Right atrium auricular region (tissue), 2 donors: ENCODE measurements around the gene PAMR1. TPM values are rescaled to one million over a fixed set of nuclear protein-coding genes. Genes with fewer than 3 reads are reported as not detected.
"Not testable (repeated sequence)": the region's sequence is repeated elsewhere in the genome, so short reads cannot be mapped to it uniquely, and the experiment has no call there.

ENCODE experiments used
- DNase-seq: peaks from one replicate; pipeline ENCODE4 v3.0.0-alpha.2; 2019; ENCODE audit warnings: low spot score
- H3K27ac ChIP-seq, 2 donors: fragments of 200-600 bp; sonication (generic); 1 replicate in 1 of 2; 2 replicates in 1 of 2; pipeline ENCODE4 v1.5.1; 2016 to 2019
- H3K27me3 ChIP-seq, 2 donors: fragments of 200-600 bp; sonication (generic); one replicate each; pipeline versions ENCODE4 v1.5.1 to v1.6.0; 2017 to 2019
- H3K36me3 ChIP-seq: fragments of 200-600 bp; sonication (generic); one replicate; pipeline ENCODE4 v1.5.1; 2016
- H3K4me1 ChIP-seq, 2 donors: fragments of 200-600 bp; sonication (generic); one replicate each; pipeline versions ENCODE4 v1.5.1 to v1.6.0; 2017 to 2019
- H3K4me3 ChIP-seq, 2 donors: fragments of 200-600 bp; sonication (generic); 1 replicate in 1 of 2; 2 replicates in 1 of 2; pipeline ENCODE4 v1.5.1; 2017 to 2019; ENCODE audit warnings: mild to moderate bottlenecking in 1 of 2, moderate library complexity in 1 of 2
- H3K9me3 ChIP-seq, 2 donors: fragments of 200-600 bp; sonication (generic); one replicate each; pipeline ENCODE4 v1.5.1; 2019
- total RNA-seq, 2 donors: library from RNA; depleted of rRNA; stranded (reverse); fragments of >200 nt; gene quantifications; one replicate each; pipeline ENCODE4 v1.1.0, GENCODE V29; 2016
- TF ChIP-seq, protein P1 (sequence below), 2 donors: fragments of 200-600 bp; sonication (generic); IDR thresholded peaks; one replicate each; pipeline ENCODE4 v1.5.1; 2019; ENCODE audit warnings: antibody characterized with exemption in 2 of 2

The PAMR1 gene
- total RNA-seq, 2 donors from 2014 or later = 8.6 to 15.3 TPM

DNA sequence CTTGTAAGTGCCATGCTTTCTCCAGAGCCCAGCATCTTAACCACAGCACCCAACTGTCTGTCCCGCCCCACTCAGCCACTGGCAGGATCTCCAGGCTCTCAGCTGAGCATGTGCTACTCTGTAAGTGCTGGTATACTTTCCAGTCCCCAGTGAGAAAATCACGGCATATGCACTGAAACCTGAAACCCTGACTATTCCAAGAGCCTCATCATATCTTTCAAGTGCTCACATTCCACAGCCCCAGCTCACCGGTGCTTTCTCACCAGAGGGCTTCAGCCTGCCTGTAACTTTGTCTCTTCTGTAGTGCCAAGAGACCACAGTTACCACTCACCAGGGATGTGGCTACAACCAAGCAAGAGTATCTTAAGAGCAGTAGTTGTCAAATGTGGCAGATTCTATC, 24.4 kb upstream of the PAMR1 start:
- H3K27me3 ChIP-seq = no peaks in the 10 kb centered on the region
- H3K4me3 ChIP-seq = no peak overlapping the region
- H3K4me1 ChIP-seq = peaks cover 0 to 6% of the 10 kb centered on the region in 2 donors
- no peaks in the 10 kb centered on the region for H3K9me3 ChIP-seq
- DNase-seq = no peak
- H3K27ac ChIP-seq = no peak overlapping the region
- TF ChIP-seq, protein P1, sequence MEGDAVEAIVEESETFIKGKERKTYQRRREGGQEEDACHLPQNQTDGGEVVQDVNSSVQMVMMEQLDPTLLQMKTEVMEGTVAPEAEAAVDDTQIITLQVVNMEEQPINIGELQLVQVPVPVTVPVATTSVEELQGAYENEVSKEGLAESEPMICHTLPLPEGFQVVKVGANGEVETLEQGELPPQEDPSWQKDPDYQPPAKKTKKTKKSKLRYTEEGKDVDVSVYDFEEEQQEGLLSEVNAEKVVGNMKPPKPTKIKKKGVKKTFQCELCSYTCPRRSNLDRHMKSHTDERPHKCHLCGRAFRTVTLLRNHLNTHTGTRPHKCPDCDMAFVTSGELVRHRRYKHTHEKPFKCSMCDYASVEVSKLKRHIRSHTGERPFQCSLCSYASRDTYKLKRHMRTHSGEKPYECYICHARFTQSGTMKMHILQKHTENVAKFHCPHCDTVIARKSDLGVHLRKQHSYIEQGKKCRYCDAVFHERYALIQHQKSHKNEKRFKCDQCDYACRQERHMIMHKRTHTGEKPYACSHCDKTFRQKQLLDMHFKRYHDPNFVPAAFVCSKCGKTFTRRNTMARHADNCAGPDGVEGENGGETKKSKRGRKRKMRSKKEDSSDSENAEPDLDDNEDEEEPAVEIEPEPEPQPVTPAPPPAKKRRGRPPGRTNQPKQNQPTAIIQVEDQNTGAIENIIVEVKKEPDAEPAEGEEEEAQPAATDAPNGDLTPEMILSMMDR (IDR thresholded peaks at IDR 0.05) = no peak
- H3K36me3 ChIP-seq = no peaks in the 10 kb centered on the region

DNA sequence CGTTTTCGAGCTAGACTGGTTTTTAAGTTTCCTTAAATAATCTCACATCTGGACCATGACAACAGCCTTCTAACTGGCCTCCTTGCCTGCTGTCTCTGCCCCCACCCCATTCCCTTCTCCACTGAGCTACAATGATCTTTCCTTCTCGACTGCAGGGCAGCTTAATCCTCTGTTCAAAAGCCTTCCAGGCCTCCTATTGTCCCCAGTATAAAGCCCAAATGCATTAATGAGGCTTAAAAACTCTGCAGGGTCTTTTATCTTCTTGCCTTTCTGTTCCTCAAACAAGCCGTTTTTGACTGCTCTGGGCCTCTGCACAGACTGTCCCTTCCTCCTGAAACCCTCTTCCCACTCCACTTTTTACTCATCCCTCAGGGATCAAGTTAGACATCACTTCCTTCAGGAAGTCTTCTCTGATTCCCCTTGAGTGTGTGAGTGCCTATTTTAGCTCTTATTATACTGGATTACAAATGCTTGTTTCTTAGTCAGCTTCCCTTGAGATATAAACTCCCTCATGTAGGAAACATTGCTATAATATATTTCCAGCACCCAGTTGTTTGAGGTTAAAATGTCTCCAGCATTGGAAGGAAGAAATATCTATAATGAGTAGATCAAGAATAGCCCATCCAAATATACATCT, 23.6 kb upstream of the PAMR1 start:
- H3K4me3 ChIP-seq = no peak overlapping the region
- no peak overlapping the region for H3K27ac ChIP-seq
- no peak for DNase-seq
- no peaks in the 10 kb centered on the region for H3K36me3 ChIP-seq
- TF ChIP-seq, protein P1 (IDR thresholded peaks at IDR 0.05) = no peak
- no peaks in the 10 kb centered on the region for H3K9me3 ChIP-seq
- H3K27me3 ChIP-seq = no peaks in the 10 kb centered on the region
- peaks cover 0 to 6% of the 10 kb centered on the region in 2 donors for H3K4me1 ChIP-seq

DNA sequence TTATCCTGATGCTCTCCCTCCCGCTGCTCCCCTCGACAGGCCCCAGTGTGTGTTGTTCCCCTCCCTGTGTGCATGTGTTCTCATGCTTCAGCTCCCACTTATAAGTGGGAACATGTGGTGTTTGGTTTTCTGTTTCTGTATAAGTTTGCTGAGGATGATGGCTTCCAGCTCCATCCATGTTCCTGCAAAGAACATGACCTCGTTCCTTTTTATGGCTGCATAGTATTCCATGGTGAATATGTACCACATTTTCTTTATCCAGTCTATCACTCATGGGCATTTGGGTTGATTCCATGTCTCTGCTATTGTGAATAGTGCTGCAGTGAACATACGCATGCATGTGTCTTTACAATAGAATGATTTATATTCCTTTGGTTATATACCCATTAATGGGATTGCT, 22.6 kb upstream of the PAMR1 start:
- not testable (repeated sequence) for DNase-seq, H3K9me3 ChIP-seq, H3K27me3 ChIP-seq, H3K4me3 ChIP-seq, H3K27ac ChIP-seq, H3K36me3 ChIP-seq, H3K4me1 ChIP-seq

DNA sequence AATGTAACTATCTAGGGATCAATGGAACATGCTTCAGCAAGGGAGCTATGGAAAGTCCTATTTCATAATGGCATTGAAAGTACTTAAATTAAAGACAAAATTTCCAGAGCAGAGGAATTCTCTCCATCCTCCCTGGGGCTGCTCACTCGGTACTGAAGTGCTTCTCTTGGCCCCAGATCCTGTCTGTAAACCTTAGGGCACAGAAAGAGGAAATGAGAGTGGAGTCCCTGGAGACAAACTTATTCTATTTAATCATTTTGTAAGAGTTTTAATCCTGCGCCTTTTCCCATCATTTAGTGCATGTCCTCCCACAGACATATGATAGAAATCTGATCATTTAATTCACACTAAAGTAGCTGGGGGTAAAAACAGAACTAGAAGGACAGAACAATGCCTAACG, 20.9 kb upstream of the PAMR1 start:
- DNase-seq = no peak
- H3K36me3 ChIP-seq = no peaks in the 10 kb centered on the region
- peaks cover 0 to 8% of the 10 kb centered on the region in 2 donors for H3K4me1 ChIP-seq
- TF ChIP-seq, protein P1 (IDR thresholded peaks at IDR 0.05) = no peak
- H3K27me3 ChIP-seq = no peaks in the 10 kb centered on the region
- H3K27ac ChIP-seq = no peak overlapping the region
- H3K4me3 ChIP-seq = no peak overlapping the region
- H3K9me3 ChIP-seq = no peaks in the 10 kb centered on the region

DNA sequence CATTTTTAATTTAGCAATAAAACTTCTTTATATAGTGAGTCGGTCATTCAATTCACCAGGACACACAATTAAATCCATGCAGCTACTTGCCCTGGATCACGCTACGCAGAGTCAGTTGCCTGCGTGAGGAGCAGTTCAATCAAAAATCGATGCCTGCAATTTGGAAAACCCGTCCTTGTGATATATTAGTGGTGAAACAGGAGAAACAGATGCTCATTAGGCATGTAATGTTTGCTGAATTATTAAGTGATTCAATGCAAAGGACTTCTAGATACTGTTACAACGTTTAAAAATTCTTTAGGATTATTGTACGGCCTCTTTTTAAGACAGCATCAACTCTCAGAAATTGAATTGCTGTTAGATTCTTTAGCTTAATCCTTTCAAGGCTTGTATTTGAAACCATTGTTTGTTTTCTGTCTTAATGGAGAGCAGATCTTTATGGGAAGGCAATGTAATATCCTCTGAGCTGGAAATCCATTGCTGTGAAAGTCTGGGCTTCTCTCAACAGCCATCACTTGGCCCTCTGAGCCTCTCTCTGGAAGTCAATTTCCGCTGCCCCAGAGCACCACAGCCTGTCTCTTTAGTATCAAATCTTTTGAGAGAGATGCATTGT, 20.1 kb upstream of the PAMR1 start:
- TF ChIP-seq, protein P1 (IDR thresholded peaks at IDR 0.05) = no peak
- H3K27me3 ChIP-seq = no peaks in the 10 kb centered on the region
- peaks cover 0 to 12% of the 10 kb centered on the region in 2 donors for H3K4me1 ChIP-seq
- DNase-seq = no peak
- H3K9me3 ChIP-seq = no peaks in the 10 kb centered on the region
- H3K36me3 ChIP-seq = no peaks in the 10 kb centered on the region
- no peak overlapping the region for H3K27ac ChIP-seq
- no peak overlapping the region for H3K4me3 ChIP-seq

DNA sequence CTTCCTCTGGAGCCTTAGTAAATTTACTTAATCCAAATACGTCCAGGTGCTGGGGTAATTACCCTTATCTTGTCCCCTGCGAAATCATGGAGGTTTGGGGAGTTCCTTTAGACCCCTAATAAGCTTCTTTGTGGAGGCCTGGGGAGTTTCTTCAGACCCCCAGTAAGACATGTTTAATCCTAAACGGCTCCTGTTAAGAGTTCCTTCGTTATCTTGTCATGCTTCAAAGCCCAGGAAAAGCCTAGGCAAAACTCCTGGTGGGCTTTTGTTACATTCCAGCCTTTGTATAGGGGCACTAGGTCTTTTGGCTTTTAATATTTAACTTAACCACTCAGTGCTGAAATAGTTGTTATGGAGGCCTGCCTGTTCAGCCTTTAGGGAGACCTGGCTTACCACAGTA, 18.1 kb upstream of the PAMR1 start:
- Histone ChIP-seq H3K27me3 (no peaks in the 10 kb centered on the region), H3K4me3 (no peak overlapping the region), H3K9me3 (no peaks in the 10 kb centered on the region), H3K4me1 (peaks cover 0 to 6% of the 10 kb centered on the region in 2 donors), H3K36me3 (no peaks in the 10 kb centered on the region), H3K27ac (no peak overlapping the region)
- TF ChIP-seq, protein P1 (IDR thresholded peaks at IDR 0.05) = no peak
- no peak for DNase-seq
